ENCODE measurements around the gene GOLGA3.

GRCh38 chr12:132869551-132869950, 40.9 kb upstream of the GOLGA3 start:
- TF ChIP-seq CTCF (conservative IDR thresholded peaks at IDR 0.05) (no peak), ZFX (IDR thresholded peaks at IDR 0.05) (no peak)

All from C4-2B (cell line).